Lung (tissue), 12 donors: ENCODE measurements around the gene SPNS1. TPM values are rescaled to one million over a fixed set of nuclear protein-coding genes. Genes with fewer than 3 reads are reported as not detected.

Experiments used
- ATAC-seq: fragments of 200-7000 bp; cut with Tn5 transposase; one replicate; pipeline ENCODE4 v1.9.1; 2020; ENCODE audit warnings: moderate number of reproducible peaks; ENCODE audit not compliant: insufficient read depth, low FRiP score
- DNase-seq, 3 donors: peaks; one replicate each; pipeline ENCODE4 v3.0.0-alpha.2; 2013 to 2017
- H3K27ac ChIP-seq, 2 donors: one replicate each; pipeline ENCODE4 v1.5.1; 2013; ENCODE audit warnings: mild to moderate bottlenecking in 2 of 2, moderate library complexity in 2 of 2, control low read depth in 1 of 2, inconsistent platforms in 1 of 2, low read depth in 1 of 2, low read length in 1 of 2
- H3K27me3 ChIP-seq, 3 donors: one replicate each; pipeline ENCODE4 v1.5.1; 2013; ENCODE audit warnings: low read length in 2 of 3; ENCODE audit not compliant: control insufficient read depth in 3 of 3, insufficient read depth in 3 of 3
- H3K36me3 ChIP-seq, 4 donors: one replicate each; pipeline ENCODE4 v1.5.1; 2013; ENCODE audit warnings: low read length in 4 of 4, mild to moderate bottlenecking in 1 of 4, moderate library complexity in 1 of 4; ENCODE audit not compliant: control insufficient read depth in 4 of 4, insufficient read depth in 4 of 4
- H3K4me1 ChIP-seq, 5 donors: one replicate each; pipeline ENCODE4 v1.5.1; 2013; ENCODE audit warnings: low read length in 5 of 5, mild to moderate bottlenecking in 2 of 5, moderate library complexity in 1 of 5; ENCODE audit not compliant: control insufficient read depth in 5 of 5, insufficient read depth in 5 of 5
- H3K4me3 ChIP-seq: one replicate; pipeline ENCODE4 v1.5.1; 2013; ENCODE audit warnings: mild to moderate bottlenecking, control low read depth, moderate library complexity
- H3K9ac ChIP-seq, 2 donors: one replicate each; pipeline ENCODE4 v1.5.1; 2013; ENCODE audit warnings: low read length in 2 of 2, control low read depth in 1 of 2; ENCODE audit not compliant: insufficient read depth in 1 of 2
- H3K9me3 ChIP-seq, 4 donors: one replicate each; pipeline ENCODE4 v1.5.1; 2013; ENCODE audit warnings: low read length in 3 of 4, mild to moderate bottlenecking in 1 of 4, moderate library complexity in 1 of 4; ENCODE audit not compliant: control insufficient read depth in 4 of 4, insufficient read depth in 3 of 4
- WGBS, 2 donors: extraction: QIAGEN DNeasy Blood & Tissue Kit; methylation state at CpG; one replicate each; pipeline ENCODE4 v1.1.7; 2013; 5-methylcytosine and 5-hydroxymethylcytosine counted together
- polyA plus RNA-seq, 2 donors: library from polyadenylated mRNA; stranded (reverse); fragments of 200-250 nt; gene quantifications; one replicate each; pipeline ENCODE4 v1.2.1, GENCODE V29; 2013
- total RNA-seq, 2 donors: library from RNA; depleted of rRNA in 1 of 2; stranded (reverse); fragments of >200 nt in 1 of 2; gene quantifications; one replicate each; pipeline ENCODE4 v1.2.1, GENCODE V29; 2014 to 2021
- TF ChIP-seq, protein P1 (sequence below): IDR thresholded peaks from 2 replicates; pipeline ENCODE4 v1.5.1; 2012; ENCODE audit warnings: mild to moderate bottlenecking; ENCODE audit errors: control extremely low read depth, extremely low read depth
- donor health status: control.
- donor health status: control.
- donor health status: Bipolar disorder and iron deficiency.
- donor health status: healthy.
- donor health status: DM: yes; HTN: yes; CAD: no.

SPNS1 gene
- total and polyA plus RNA-seq, 4 donors: 26.0 to 71.5 (median 58.7) TPM

DNA sequence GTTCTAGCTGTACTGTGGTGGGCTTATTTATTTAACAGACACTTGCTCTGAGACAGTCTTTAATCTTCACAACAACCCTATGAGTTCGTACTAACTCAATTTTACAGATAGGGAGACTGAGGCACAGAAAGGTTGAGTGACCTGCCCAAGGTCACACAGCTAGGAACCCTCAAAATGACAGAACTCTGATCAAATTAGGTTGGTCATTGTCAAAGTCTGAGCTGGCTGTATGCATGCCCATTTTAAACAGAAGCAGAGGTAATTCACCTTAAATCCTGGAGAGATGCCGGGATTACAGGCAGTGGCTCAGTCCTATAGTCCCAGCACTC, 35.2 kb downstream of the SPNS1 start:
- 90 to 95% methylated on average over 2 of the region's 2 CpGs for WGBS, 2 donors
- Histone ChIP-seq H3K27me3 (no peaks in the 10 kb centered on the region), H3K9me3 (no peaks in the 10 kb centered on the region), H3K4me1 (peaks cover 0 to 6% (median 0%) of the 10 kb centered on the region in 5 donors), H3K4me3 (no peak overlapping the region), H3K36me3 (no peaks in the 10 kb centered on the region), H3K27ac (no peak overlapping the region), H3K9ac (no peak overlapping the region)
- DNase-seq: no peak
- TF ChIP-seq, protein P1, sequence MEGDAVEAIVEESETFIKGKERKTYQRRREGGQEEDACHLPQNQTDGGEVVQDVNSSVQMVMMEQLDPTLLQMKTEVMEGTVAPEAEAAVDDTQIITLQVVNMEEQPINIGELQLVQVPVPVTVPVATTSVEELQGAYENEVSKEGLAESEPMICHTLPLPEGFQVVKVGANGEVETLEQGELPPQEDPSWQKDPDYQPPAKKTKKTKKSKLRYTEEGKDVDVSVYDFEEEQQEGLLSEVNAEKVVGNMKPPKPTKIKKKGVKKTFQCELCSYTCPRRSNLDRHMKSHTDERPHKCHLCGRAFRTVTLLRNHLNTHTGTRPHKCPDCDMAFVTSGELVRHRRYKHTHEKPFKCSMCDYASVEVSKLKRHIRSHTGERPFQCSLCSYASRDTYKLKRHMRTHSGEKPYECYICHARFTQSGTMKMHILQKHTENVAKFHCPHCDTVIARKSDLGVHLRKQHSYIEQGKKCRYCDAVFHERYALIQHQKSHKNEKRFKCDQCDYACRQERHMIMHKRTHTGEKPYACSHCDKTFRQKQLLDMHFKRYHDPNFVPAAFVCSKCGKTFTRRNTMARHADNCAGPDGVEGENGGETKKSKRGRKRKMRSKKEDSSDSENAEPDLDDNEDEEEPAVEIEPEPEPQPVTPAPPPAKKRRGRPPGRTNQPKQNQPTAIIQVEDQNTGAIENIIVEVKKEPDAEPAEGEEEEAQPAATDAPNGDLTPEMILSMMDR: no peak
- ATAC-seq: no peak

DNA sequence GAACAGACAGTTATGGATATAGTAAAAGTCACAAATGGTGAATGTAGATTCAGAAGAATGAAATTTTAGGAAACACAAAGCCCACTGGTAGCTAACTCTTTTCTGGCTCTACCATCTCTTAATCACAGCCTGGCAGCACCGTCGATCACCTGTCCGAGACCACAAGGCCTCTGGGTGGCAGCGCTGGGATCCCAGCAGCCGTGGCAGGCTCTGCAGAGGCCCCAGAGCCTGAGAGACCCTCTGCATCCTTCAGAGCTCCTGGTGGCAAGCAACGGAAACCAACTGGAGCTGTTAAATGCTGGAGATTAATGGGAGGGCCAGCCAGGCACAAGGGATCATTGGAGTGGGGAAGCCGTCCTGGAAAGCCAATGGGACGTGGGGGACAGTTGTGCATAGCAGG, 36.5 kb downstream of the SPNS1 start:
- no peak overlapping the region for H3K4me3 ChIP-seq
- no peaks in the 10 kb centered on the region for H3K36me3 ChIP-seq
- H3K4me1 ChIP-seq: peaks cover 0 to 6% (median 0%) of the 10 kb centered on the region in 5 donors
- WGBS, 2 donors: 60 to 66% methylated on average over 8 of the region's 8 CpGs
- H3K9me3 ChIP-seq: no peaks in the 10 kb centered on the region
- no peaks in the 10 kb centered on the region for H3K27me3 ChIP-seq
- H3K9ac ChIP-seq: no peak overlapping the region
- ATAC-seq: no peak
- no peak for DNase-seq
- TF ChIP-seq, protein P1: no peak
- no peak overlapping the region for H3K27ac ChIP-seq

DNA sequence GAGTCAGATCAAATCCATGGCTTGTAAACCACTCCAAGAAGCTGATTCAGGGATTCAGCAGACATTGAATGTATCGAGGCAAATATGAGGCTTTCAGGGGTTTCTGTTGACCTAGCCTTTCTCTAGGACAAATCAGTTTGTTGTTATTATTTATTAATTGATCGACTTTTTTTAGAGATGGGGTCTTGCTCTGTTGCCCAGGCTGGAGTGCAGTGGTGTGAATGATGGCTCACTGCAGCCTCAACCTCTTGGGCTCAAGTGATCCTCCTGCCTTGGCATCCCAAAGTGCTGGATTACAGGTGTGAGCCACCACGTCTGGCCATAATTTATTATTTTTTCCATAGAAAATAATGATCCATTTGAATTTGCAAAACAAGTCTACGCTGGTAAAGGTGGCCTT, 37.3 kb downstream of the SPNS1 start:
- Histone ChIP-seq H3K27ac (no peak overlapping the region), H3K36me3 (no peaks in the 10 kb centered on the region), H3K9ac (no peak overlapping the region), H3K27me3 (no peaks in the 10 kb centered on the region), H3K4me3 (no peak overlapping the region), H3K4me1 (peaks cover 0 to 6% (median 0%) of the 10 kb centered on the region in 5 donors), H3K9me3 (no peaks in the 10 kb centered on the region)
- TF ChIP-seq, protein P1: no peak
- DNase-seq: no peak
- ATAC-seq: no peak
- 94 to 95% methylated on average over 4 of the region's 4 CpGs for whole genome bisulfite sequencing, 2 donors

DNA sequence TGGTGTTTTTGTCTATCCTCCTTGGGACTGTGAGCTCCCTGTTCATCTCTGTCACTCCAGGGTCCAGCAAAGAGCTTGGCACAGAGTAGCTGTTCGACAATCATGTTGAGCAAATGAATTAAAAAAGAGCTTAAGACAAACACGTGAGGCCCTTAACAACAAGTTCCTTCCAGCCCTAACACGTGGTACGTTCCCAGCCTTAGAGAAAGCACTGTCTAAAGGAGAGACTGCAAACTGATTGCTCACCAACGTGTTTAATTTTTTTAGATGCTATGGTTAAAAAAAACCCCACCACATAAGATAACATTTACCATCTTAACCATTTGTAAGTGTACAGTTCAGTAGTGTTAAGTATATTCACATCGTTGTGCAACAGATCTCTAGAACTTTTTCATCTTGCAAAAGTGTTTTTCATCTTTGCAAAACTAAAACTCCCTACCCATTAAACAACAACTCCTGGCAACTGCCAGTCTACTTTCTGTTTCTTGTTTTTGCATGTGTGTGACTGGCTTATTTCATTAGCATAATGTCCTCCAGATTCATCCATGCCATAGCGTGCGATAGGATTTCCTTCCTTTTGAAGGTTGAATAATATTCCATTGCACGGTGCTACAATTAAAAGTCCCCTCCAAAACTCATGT, 38.5 kb downstream of the SPNS1 start:
- 43 to 49% methylated on average over 9 of the region's 9 CpGs for WGBS, 2 donors
- Histone ChIP-seq H3K9ac (no peak overlapping the region), H3K27ac (peak overlapping the region in 1 of 2 donors; percentile 41), H3K4me1 (peaks cover 0 to 6% (median 0%) of the 10 kb centered on the region in 5 donors), H3K36me3 (no peaks in the 10 kb centered on the region), H3K4me3 (no peak overlapping the region), H3K27me3 (no peaks in the 10 kb centered on the region), H3K9me3 (no peaks in the 10 kb centered on the region)
- DNase-seq: no peak
- TF ChIP-seq, protein P1: no peak
- no peak for ATAC-seq
